ENCODE measurements around the gene GEMIN8.

DNA sequence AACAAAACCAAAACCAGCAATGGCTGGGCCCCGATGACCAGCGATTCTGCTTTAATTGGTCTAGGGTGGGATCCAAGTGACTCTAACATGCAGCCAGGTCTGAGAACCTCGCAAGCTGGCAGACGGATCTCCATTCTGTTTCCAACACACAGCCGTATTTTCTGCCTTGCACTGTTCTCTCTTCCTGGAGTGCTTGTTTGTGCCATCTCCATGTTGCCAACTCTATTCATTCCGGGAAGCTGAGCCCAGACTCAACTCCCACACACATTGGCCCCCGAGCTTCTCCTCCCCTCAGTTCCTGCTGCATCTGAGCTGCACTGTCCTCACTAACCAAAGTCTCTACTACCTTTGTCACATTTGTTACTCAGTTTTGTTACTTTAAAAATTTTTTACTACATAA, 35.6 kb downstream of the GEMIN8 start:
- TF ChIP-seq, protein P1, sequence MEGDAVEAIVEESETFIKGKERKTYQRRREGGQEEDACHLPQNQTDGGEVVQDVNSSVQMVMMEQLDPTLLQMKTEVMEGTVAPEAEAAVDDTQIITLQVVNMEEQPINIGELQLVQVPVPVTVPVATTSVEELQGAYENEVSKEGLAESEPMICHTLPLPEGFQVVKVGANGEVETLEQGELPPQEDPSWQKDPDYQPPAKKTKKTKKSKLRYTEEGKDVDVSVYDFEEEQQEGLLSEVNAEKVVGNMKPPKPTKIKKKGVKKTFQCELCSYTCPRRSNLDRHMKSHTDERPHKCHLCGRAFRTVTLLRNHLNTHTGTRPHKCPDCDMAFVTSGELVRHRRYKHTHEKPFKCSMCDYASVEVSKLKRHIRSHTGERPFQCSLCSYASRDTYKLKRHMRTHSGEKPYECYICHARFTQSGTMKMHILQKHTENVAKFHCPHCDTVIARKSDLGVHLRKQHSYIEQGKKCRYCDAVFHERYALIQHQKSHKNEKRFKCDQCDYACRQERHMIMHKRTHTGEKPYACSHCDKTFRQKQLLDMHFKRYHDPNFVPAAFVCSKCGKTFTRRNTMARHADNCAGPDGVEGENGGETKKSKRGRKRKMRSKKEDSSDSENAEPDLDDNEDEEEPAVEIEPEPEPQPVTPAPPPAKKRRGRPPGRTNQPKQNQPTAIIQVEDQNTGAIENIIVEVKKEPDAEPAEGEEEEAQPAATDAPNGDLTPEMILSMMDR (IDR thresholded peaks at IDR 0.05): no peak
- TF ChIP-seq POLR2A (IDR thresholded peaks at IDR 0.05): no peak
